K562 treated with DMSO at 1 percent for 12 hours (cell line): Measurements from ENCODE around the gene LIN7C. TPM values are rescaled to one million over a fixed set of nuclear protein-coding genes. Genes with fewer than 3 reads are reported as not detected.

Experiments
- total RNA-seq: library from RNA; unstranded; fragments of 300-600 nt; gene quantifications from 2 replicates; pipeline ENCODE4 v1.2.3, GENCODE V29; 2022; ENCODE audit not compliant: insufficient read depth

The LIN7C gene
- total RNA-seq = 3.7 and 8.6 TPM in 2 replicates

GRCh38 chr11:27506200-27507182, at the start of gene LIN7C:
LIN7C (minus strand) TSS chr11:27506769; CDS start chr11:27506752, 17 bp downstream.

GRCh38 chr11:27472398-27473016, 34.1 kb downstream of the LIN7C start, which contains the start of gene LGR4:
LGR4 (minus strand) TSS chr11:27472790; CDS start chr11:27472302, 488 bp downstream.

Other genes with a start within 250 kb of the LIN7C start
- gene CCDC34, start 143.6 kb downstream of the LIN7C start, total RNA-seq = 16.2 and 17.4 TPM in 2 replicates
- 1.9 and 7.7 TPM in 2 replicates for gene LGR4, start 34.0 kb downstream of the LIN7C start, total RNA-seq
- gene BDNF, start 193.7 kb upstream of the LIN7C start, total RNA-seq = not detected in 2 replicates